Measurements from ENCODE around the gene FAM3B.

DNA sequence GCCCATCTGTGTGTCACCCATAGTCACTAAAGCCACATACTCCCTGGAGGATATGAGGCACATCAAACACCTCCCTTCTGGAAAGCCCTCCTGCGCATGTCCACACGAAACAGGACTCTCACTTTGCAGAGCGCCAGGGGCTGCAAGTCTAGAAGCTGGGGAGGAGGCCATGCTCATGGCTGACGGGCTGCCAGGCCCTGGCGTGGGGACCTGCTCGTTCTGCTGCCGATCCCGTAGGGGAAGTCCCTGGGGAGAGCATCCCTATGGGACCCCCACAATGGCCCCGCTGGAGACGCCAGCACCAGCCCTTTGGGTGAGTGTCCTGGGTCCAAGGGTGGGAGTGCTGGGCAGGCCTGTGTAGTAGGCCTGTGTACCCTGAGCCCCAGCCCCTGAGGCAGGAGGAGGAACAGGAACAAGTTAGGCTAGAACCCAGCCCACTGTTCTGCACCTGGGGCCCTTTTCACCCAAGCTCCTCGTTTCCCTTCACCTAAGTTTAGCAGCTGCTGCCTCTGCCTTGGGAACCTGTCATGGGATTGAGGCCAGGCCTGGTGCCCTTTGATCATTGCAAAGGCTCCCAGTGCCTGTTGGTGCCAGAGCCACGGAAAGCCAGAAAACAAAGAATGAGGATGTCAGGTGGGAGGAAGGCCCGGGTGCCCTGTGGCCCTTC lies 9.9 kb downstream of the FAM3B start:
- TF ChIP-seq ZNF837 (tag by site-specific recombination; IDR thresholded peaks at IDR 0.05): no peak
- TF ChIP-seq IKZF3 (tag by site-specific recombination; IDR thresholded peaks at IDR 0.05): no peak
- no peak for TF ChIP-seq PATZ1 (tag by site-specific recombination; IDR thresholded peaks at IDR 0.05)
- TF ChIP-seq, protein P1, sequence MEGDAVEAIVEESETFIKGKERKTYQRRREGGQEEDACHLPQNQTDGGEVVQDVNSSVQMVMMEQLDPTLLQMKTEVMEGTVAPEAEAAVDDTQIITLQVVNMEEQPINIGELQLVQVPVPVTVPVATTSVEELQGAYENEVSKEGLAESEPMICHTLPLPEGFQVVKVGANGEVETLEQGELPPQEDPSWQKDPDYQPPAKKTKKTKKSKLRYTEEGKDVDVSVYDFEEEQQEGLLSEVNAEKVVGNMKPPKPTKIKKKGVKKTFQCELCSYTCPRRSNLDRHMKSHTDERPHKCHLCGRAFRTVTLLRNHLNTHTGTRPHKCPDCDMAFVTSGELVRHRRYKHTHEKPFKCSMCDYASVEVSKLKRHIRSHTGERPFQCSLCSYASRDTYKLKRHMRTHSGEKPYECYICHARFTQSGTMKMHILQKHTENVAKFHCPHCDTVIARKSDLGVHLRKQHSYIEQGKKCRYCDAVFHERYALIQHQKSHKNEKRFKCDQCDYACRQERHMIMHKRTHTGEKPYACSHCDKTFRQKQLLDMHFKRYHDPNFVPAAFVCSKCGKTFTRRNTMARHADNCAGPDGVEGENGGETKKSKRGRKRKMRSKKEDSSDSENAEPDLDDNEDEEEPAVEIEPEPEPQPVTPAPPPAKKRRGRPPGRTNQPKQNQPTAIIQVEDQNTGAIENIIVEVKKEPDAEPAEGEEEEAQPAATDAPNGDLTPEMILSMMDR (tag by site-specific recombination; IDR thresholded peaks at IDR 0.05): no peak
- TF ChIP-seq SP7 (tag by site-specific recombination; IDR thresholded peaks at IDR 0.05): no peak

Measured in HEK293 (cell line).